HL-60 (cell line): Measurements from ENCODE around the gene IGSF1.

ENCODE experiments used
- DNase-seq, 2 experiments: peaks; one replicate each; pipeline ENCODE4 v3.0.0-alpha.2; 2010 to 2020; ENCODE audit warnings: low read depth in 1 of 2, low spot score in 1 of 2
- H3K27ac ChIP-seq: fragments of 250-450 bp; sonication (Bioruptor Pico); replicated peaks from 2 replicates; pipeline ENCODE4 v1.5.1; 2020; ENCODE audit warnings: mild to moderate bottlenecking, moderate library complexity
- H3K27me3 ChIP-seq: fragments of 250-450 bp; sonication (Bioruptor Pico); 2 replicates; pipeline ENCODE4 v1.5.1; 2021; ENCODE audit warnings: mild to moderate bottlenecking, moderate library complexity; ENCODE audit not compliant: insufficient read depth, poor library complexity, severe bottlenecking
- H3K4me3 ChIP-seq: replicated peaks from 2 replicates; pipeline ENCODE4 v1.5.1; 2011; ENCODE audit warnings: mild to moderate bottlenecking, control low read depth, low read length; ENCODE audit not compliant: insufficient read depth
- CTCF ChIP-seq: IDR thresholded peaks from one replicate; pipeline ENCODE4 v1.5.1; 2011; ENCODE audit warnings: low read length, control low read depth, inconsistent platforms; ENCODE audit not compliant: insufficient read depth
- GABPA ChIP-seq: IDR thresholded peaks from 2 replicates; pipeline ENCODE4 v1.6.1; 2012; ENCODE audit warnings: low read depth
- POLR2AphosphoS5 ChIP-seq: IDR thresholded peaks from 2 replicates; pipeline ENCODE4 v1.6.1; 2012; ENCODE audit warnings: low read depth
- REST ChIP-seq: IDR thresholded peaks from 2 replicates; pipeline ENCODE4 v1.6.1; 2012; ENCODE audit warnings: low read depth; ENCODE audit not compliant: insufficient replicate concordance
- SPI1 ChIP-seq: IDR thresholded peaks from 2 replicates; pipeline ENCODE4 v1.6.1; 2012; ENCODE audit warnings: low read depth, mild to moderate bottlenecking, borderline replicate concordance
- long read RNA-seq: library from polyadenylated mRNA; unstranded; transcript quantifications from one replicate; pipeline ENCODE4 v2.0.0, GENCODE V29; 2020

The IGSF1 gene
- long read RNA-seq: 0 reads

- Histone ChIP-seq H3K27ac (no peak within 1 kb of the TSS), H3K27me3 (peaks cover 5% of the 10 kb centered on the region), H3K4me3 (no peak within 1 kb of the TSS)
- TF ChIP-seq GABPA (no peak), CTCF (no peak), SPI1 (no peak), REST (no peak), POLR2AphosphoS5 (no peak)
- no peak for DNase-seq
Observed at GRCh38 chrX:131288738-131289511, at the start of gene IGSF1. Gene IGSF1 (minus strand): TSS chrX:131289306. CDS start chrX:131286674, 2,632 bp downstream.

GRCh38 chrX:131332331-131332730 is 43.2 kb upstream of the IGSF1 start:
- no peak for TF ChIP-seq GABPA
- TF ChIP-seq POLR2AphosphoS5: no peak
- TF ChIP-seq SPI1: no peak
- TF ChIP-seq CTCF: no peak
- no peak for TF ChIP-seq REST
- Histone ChIP-seq H3K27ac (no peak overlapping the region), H3K27me3 (no peaks in the 10 kb centered on the region), H3K4me3 (no peak overlapping the region)
- DNase-seq: no peak

GRCh38 chrX:131331152-131331551 is 42.0 kb upstream of the IGSF1 start:
- Histone ChIP-seq H3K4me3 (no peak overlapping the region), H3K27ac (no peak overlapping the region), H3K27me3 (no peaks in the 10 kb centered on the region)
- DNase-seq: no peak
- TF ChIP-seq CTCF (no peak), SPI1 (no peak)

GRCh38 chrX:131330735-131331134 is 41.6 kb upstream of the IGSF1 start:
- no peak for DNase-seq
- Histone ChIP-seq H3K27me3 (no peaks in the 10 kb centered on the region), H3K27ac (no peak overlapping the region), H3K4me3 (no peak overlapping the region)
- no peak for TF ChIP-seq CTCF
- no peak for TF ChIP-seq POLR2AphosphoS5
- TF ChIP-seq REST: no peak
- no peak for TF ChIP-seq SPI1
